Uterus (tissue), 2 donors: ENCODE measurements around the gene SGK1.

Source experiments
- CTCF ChIP-seq, 4 experiments: fragments of 200-600 bp in 2 of 4; fragments of 450-650 bp in 2 of 4; sonication (generic) in 2 of 4; IDR thresholded peaks; one replicate each; pipeline ENCODE4 v1.5.1; 2016 to 2019; ENCODE audit warnings: antibody characterized with exemption in 4 of 4, mild to moderate bottlenecking in 2 of 4, moderate library complexity in 1 of 4
- POLR2A ChIP-seq, 2 donors: fragments of 450-650 bp; IDR thresholded peaks; one replicate each; pipeline ENCODE4 v1.6.1; 2016; ENCODE audit warnings: antibody characterized with exemption in 2 of 2, mild to moderate bottlenecking in 1 of 2, moderate library complexity in 1 of 2

- no peak for TF ChIP-seq CTCF (IDR thresholded peaks at IDR 0.05)
- TF ChIP-seq POLR2A (IDR thresholded peaks at IDR 0.05): no peak
Observed at GRCh38 chr6:134307870-134308269, 10.0 kb downstream of the SGK1 start.
